Measurements from ENCODE around the gene ADSL.
A peak's percentile ranks its signal among the peaks of the same experiment; 100 is the strongest.

GRCh38 chr22:40348025-40348658 lies 1.8 kb downstream of the ADSL start:
- TF ChIP-seq CTCF (conservative IDR thresholded peaks at IDR 0.05) (peak; percentile 93), ZFX (IDR thresholded peaks at IDR 0.05) (no peak)

All from C4-2B (cell line).